Measurements from ENCODE around the gene ATP6V1B1.

ATP6V1B1 gene

GRCh38 chr2:70901227-70902066, 34.3 kb upstream of the ATP6V1B1 start:
- peak; percentile 22 for DNase-seq (ENCODE audit: low read depth)

GRCh38 chr2:70902067-70902442, 33.6 kb upstream of the ATP6V1B1 start:
- peak; percentile 4 for DNase-seq (ENCODE audit: low read depth)

- no peak for DNase-seq (ENCODE audit: low read depth)
Observed at GRCh38 chr2:70902579-70902978, 33.1 kb upstream of the ATP6V1B1 start.

- DNase-seq (ENCODE audit: low read depth) = no peak
Observed at GRCh38 chr2:70903171-70903570, 32.5 kb upstream of the ATP6V1B1 start.

- no peak for DNase-seq (ENCODE audit: low read depth)
Observed at GRCh38 chr2:70903641-70904340, 31.9 kb upstream of the ATP6V1B1 start.

DNA sequence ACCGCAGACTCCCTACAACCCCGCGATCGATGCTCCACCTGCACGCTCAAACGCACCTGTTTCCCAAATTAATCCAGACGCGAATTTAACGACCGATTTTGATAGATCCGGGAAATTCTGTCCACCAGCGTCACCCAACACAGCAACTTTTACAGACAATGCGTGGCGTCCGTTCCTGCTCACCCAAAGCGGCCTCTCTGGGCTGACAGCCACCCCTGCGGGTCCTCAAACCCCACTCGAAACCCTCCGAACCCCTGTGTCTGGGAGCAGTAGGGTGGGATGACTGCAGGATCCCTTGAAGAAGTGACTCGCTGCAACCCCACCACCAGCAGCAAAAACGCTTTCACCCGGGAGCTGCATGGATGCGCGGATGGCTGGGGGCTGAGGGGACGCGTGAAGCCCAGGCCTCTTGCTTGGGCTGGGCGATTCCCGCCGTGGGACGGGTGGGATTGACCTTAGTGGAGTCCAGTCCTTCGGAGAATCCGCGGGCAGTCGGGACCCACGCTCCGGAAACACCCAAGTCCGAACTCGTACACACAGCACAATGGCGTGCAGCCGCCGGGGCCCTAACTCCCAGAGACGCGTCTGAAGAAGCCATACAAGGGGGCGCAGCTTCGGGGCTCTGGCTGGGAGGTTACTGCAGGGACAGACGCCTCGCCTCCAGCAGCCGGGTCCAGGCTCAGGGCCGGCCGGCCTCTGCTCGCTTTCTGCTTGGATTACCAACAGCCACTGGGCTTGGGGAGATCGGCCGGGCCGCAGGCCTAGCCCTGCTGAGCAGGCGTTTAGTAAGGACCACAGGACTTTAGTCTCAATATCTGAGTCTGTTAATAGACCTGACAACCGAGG, 31.1 kb upstream of the ATP6V1B1 start:
- DNase-seq (ENCODE audit: low read depth) = no peak

- no peak for DNase-seq (ENCODE audit: low read depth)
Observed at GRCh38 chr2:70905443-70906421, 30.0 kb upstream of the ATP6V1B1 start.

- DNase-seq (ENCODE audit: low read depth) = no peak
Observed at GRCh38 chr2:70906439-70907005, 29.2 kb upstream of the ATP6V1B1 start.

- no peak for DNase-seq (ENCODE audit: low read depth)
Observed at GRCh38 chr2:70907130-70908057, 28.3 kb upstream of the ATP6V1B1 start.

DNA sequence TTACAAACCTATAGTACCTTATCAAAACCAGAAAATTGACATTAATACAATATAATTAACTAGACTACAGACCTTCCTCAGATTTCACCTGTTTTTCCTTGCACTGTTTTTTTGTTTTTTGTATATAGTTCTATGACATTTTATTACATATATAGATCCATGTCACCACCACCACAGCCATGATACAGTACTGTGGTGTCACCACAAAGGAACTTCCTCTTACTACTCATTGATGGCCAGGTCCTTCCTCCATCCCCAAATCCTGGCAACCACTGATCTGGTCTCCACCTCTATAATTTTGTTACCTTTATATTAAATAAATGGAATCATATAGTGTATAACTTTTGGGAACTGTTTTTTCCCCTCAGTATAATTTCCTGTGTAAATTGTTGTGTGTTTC, 19.4 kb upstream of the ATP6V1B1 start:
- DNase-seq (ENCODE audit: low read depth) = no peak

GRCh38 chr2:70918016-70918415, 17.7 kb upstream of the ATP6V1B1 start:
- no peak for DNase-seq (ENCODE audit: low read depth)

DNA sequence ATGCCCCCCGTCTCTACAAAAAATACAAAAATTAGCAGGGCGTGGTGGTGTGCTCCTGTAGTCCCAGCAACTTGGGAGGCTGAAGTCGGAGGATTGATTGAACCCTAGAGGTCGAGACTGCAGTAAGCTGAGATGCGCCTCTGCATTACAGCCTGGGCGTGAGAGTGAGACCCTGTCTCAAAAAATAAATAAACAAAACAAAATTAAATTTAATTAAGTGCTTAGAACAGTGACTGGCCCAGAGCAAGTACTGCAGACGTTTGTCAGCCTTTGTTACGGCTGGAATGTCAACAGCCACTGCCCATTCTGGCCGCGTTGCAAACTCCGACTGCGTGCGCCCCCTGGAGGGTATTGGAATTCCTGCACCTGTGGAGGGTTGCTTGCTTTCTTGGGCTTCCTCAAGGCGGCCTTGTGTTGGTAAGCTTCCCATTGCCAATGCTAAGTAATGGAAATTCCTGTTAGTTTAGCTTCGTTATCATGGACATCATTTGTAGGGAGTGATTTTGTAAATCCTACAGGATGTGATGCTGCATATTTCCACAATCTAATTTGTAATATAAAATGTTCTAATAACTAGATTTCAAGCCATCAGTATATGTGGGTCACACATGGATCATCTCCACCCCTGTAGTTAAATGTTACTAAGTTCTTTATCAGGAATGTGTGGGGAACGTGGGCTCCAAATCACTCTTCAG, 15.9 kb upstream of the ATP6V1B1 start:
- peak; percentile 14 for DNase-seq (ENCODE audit: low read depth)

GRCh38 chr2:70920367-70920715, 15.4 kb upstream of the ATP6V1B1 start:
- no peak for DNase-seq (ENCODE audit: low read depth)

GRCh38 chr2:70921031-70921430, 14.7 kb upstream of the ATP6V1B1 start:
- no peak for DNase-seq (ENCODE audit: low read depth)

DNA sequence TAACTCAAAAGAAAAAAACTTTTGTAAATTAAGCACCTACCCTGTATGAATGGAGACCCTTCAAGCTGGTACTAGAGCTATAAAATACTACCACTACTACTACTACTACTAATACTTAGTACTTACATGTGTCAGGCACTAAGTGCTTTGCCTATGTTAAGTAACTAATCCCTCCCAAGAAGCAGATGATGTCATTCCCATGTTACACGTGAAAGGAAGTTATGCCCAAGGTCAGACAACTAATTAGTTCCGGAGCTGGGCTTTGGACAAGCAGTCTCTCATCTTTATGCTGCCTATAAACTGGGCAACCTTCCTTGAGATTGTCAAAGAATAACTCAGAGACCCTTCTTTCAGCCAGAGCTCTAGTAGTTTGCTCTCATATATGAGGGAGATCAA, 13.9 kb upstream of the ATP6V1B1 start:
- no peak for DNase-seq (ENCODE audit: low read depth)

- DNase-seq (ENCODE audit: low read depth) = no peak
Observed at GRCh38 chr2:70922235-70923234, 13.2 kb upstream of the ATP6V1B1 start.

- DNase-seq (ENCODE audit: low read depth) = no peak
Observed at GRCh38 chr2:70923378-70924015, 12.2 kb upstream of the ATP6V1B1 start.

DNA sequence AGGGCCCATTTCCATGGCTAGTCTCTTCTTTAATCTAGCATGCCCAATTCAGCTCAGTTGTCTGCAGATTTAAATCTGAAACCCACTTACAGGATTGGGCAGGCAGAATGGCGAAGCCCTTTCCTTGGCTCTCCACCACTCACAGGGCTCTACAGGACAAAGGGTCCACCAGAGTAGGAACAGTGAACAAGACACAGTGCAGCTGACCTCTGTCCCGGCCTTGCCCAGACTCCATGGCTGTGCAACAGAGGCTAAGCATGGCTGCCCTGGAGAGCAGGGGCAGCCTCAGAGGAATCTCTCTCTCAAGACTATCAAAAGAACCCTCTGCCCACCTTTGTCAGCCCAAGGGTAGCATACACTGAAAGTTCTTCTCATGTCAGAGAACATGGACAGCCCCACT, 9.7 kb upstream of the ATP6V1B1 start:
- DNase-seq (ENCODE audit: low read depth) = no peak

Measured in HS-27A (cell line).